ENCODE results near the gene FOXRED2. TPM values are rescaled to one million over a fixed set of nuclear protein-coding genes. Genes with fewer than 3 reads are reported as not detected.

FOXRED2 gene
- total and polyA plus RNA-seq, 2 of the 8 experiments (the other 6 are each of a cell fraction or from before 2014, with no cell fraction given), result 11.5 to 27.8 TPM

GRCh38 chr22:36465232-36466021, 41.4 kb downstream of the FOXRED2 start (continued):
- TF ChIP-seq HDAC6 (IDR thresholded peaks at IDR 0.05; ENCODE audit: low read depth, low read length) (no peak), KDM5A (IDR thresholded peaks at IDR 0.05; ENCODE audit: low read length) (no peak), PHF8 (conservative IDR thresholded peaks at IDR 0.05; ENCODE audit: low read depth, low read length) (no peak), JUN (IDR thresholded peaks at IDR 0.05; ENCODE audit: low read depth, low read length) (no peak)
- TF ChIP-seq, protein P1, sequence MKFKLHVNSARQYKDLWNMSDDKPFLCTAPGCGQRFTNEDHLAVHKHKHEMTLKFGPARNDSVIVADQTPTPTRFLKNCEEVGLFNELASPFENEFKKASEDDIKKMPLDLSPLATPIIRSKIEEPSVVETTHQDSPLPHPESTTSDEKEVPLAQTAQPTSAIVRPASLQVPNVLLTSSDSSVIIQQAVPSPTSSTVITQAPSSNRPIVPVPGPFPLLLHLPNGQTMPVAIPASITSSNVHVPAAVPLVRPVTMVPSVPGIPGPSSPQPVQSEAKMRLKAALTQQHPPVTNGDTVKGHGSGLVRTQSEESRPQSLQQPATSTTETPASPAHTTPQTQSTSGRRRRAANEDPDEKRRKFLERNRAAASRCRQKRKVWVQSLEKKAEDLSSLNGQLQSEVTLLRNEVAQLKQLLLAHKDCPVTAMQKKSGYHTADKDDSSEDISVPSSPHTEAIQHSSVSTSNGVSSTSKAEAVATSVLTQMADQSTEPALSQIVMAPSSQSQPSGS (IDR thresholded peaks at IDR 0.05; ENCODE audit: low read length), result no peak
